HepG2 (cell line): ENCODE results near the gene SLC29A2. TPM values are rescaled to one million over a fixed set of nuclear protein-coding genes. Genes with fewer than 3 reads are reported as not detected.
A peak's percentile ranks its signal among the peaks of the same experiment; 100 is the strongest.

ENCODE experiments used
- ATRX ChIP-seq: sonication (generic); formaldehyde crosslinking; IDR thresholded peaks from 2 replicates; pipeline ENCODE4 v1.4.0; 2020; ENCODE audit warnings: missing genetic modification reagents, borderline replicate concordance
- CBX5 ChIP-seq: sonication (generic); formaldehyde crosslinking; IDR thresholded peaks from 2 replicates; pipeline ENCODE4 v1.4.0; 2020; ENCODE audit warnings: missing genetic modification reagents, borderline replicate concordance
- ETV6 ChIP-seq: sonication (generic); formaldehyde crosslinking; conservative IDR thresholded peaks from 2 replicates; pipeline ENCODE4 v1.4.0; 2020; ENCODE audit warnings: missing genetic modification reagents
- MEF2D ChIP-seq: sonication (generic); formaldehyde crosslinking; IDR thresholded peaks from 2 replicates; pipeline ENCODE4 v1.5.1; 2020; ENCODE audit warnings: mild to moderate bottlenecking, missing genetic modification reagents
- MTF2 ChIP-seq: sonication (generic); formaldehyde crosslinking; IDR thresholded peaks from 2 replicates; pipeline ENCODE4 v1.5.0; 2020; ENCODE audit warnings: missing genetic modification reagents, borderline replicate concordance
- SAFB2 ChIP-seq: sonication (generic); formaldehyde crosslinking; IDR thresholded peaks from 2 replicates; pipeline ENCODE4 v1.5.1; 2020; ENCODE audit warnings: missing genetic modification reagents, low read depth, mild to moderate bottlenecking, borderline replicate concordance
- SMAD3 ChIP-seq: sonication (generic); formaldehyde crosslinking; IDR thresholded peaks from 2 replicates; pipeline ENCODE4 v1.4.0; 2020; ENCODE audit warnings: missing genetic modification reagents
- SOX6 ChIP-seq, 2 experiments: fragments of 450-650 bp in 1 of 2; sonication (generic) in 1 of 2; formaldehyde crosslinking in 1 of 2; IDR thresholded peaks; 2 replicates each; pipeline versions ENCODE4 v1.4.0 to v1.6.1; 2017 to 2020; ENCODE audit warnings: antibody characterized with exemption in 1 of 2, mild to moderate bottlenecking in 1 of 2, missing genetic modification reagents in 1 of 2
- TAF15 ChIP-seq: fragments of 200-400 bp; formaldehyde crosslinking; IDR thresholded peaks from one replicate; pipeline ENCODE4 v1.6.1; 2018; ENCODE audit warnings: mild to moderate bottlenecking, low read depth, low read length; ENCODE audit not compliant: poor library complexity, severe bottlenecking
- ZNF781 ChIP-seq: sonication (generic); formaldehyde crosslinking; IDR thresholded peaks from 2 replicates; pipeline ENCODE4 v1.5.1; 2020; ENCODE audit warnings: borderline replicate concordance, mild to moderate bottlenecking, missing genetic modification reagents; ENCODE audit errors: not compliant biosample characterization
- ZNF788 ChIP-seq: sonication (generic); formaldehyde crosslinking; IDR thresholded peaks from 2 replicates; pipeline ENCODE4 v1.5.0; 2020; ENCODE audit warnings: mild to moderate bottlenecking, missing genetic modification reagents, borderline replicate concordance
- ZZZ3 ChIP-seq: sonication (generic); formaldehyde crosslinking; IDR thresholded peaks from 2 replicates; pipeline ENCODE4 v1.4.0; 2020; ENCODE audit warnings: missing genetic modification reagents, mild to moderate bottlenecking, borderline replicate concordance
- polyA plus RNA-seq, 8 experiments: library from polyadenylated mRNA; depleted of rRNA in 3 of 8; stranded (reverse) in 7 of 8; unstranded in 1 of 8; fragments of >200 nt; fragmentation: Illumina TruSeq in 4 of 8; extraction: Trizol in 4 of 8; gene quantifications; 2 replicates each; pipeline versions ENCODE4 v1.2.1 to v1.2.3, GENCODE V29; 2011 to 2016; ENCODE audit warnings: low read depth in 4 of 8, missing spikeins in 1 of 8, mixed read lengths in 1 of 8; ENCODE audit not compliant: insufficient read depth in 1 of 8
- total RNA-seq, 5 experiments: library from RNA; depleted of rRNA; stranded (reverse); fragments of >200 nt; fragmentation: Illumina TruSeq; extraction: Trizol; gene quantifications; 2 replicates each; pipeline ENCODE4 v1.2.3, GENCODE V29; 2016; ENCODE audit warnings: low read depth in 1 of 5
- TF ChIP-seq, protein P1 (sequence below): sonication (generic); formaldehyde crosslinking; IDR thresholded peaks from 2 replicates; pipeline ENCODE4 v1.4.0; 2020; ENCODE audit warnings: missing genetic modification reagents
- TF ChIP-seq, protein P2 (sequence below): sonication (generic); formaldehyde crosslinking; IDR thresholded peaks from 2 replicates; pipeline ENCODE4 v1.4.0; 2020; ENCODE audit warnings: missing genetic modification reagents, borderline replicate concordance
- TF ChIP-seq, protein P3 (sequence below): sonication (generic); formaldehyde crosslinking; IDR thresholded peaks from 2 replicates; pipeline ENCODE4 v1.4.0; 2020; ENCODE audit warnings: missing genetic modification reagents

The SLC29A2 gene
- total and polyA plus RNA-seq, 2 of the 13 experiments (the other 11 are each of a cell fraction or from before 2014, with no cell fraction given), result 0.63 to 0.66 TPM

DNA sequence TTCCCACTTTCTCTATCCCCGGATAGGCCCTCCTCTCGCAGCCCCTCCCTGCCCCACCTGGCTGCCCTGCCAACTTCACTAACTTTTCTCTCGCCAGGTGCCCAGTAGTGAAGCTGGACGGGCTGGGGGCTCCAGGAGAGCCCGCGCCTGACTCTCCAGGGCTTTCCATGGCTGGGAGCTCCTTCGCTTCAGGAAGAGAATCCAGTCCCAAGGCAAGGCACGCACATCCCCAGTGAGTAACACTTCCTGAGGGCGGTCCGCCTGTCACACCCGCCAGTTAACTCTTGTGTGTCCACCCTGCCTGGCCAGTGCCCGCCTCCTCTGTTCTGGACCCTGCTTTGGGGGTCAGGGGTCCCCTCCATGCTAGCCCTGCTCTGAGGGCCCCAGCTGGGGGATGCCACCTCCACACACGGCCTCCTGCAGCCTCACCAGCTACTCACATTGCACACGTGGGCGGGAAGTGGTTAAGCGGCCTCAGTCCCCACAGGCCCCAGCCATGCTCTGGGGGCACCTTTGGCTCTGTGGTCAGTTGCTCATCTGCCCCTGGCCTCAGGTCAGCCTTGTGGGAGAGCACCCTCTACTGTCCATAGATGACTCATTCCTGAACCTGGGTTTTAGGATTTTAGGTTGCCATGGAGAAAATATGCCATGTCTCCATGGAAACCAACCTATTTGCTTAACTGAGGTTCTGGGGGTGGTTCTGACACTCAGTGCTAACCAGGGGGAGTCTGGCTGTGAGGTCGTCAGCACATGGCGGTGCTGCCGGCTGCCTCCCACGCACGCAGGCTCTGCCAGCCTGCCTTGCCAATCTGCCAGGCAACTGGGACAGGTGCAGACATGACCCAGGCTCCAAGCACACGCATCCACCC is 35.1 kb downstream of the SLC29A2 start, which contains the start of gene RIN1 (continued):
- TF ChIP-seq MTF2 (CRISPR knock-in tag), result no peak
- TF ChIP-seq, protein P1, sequence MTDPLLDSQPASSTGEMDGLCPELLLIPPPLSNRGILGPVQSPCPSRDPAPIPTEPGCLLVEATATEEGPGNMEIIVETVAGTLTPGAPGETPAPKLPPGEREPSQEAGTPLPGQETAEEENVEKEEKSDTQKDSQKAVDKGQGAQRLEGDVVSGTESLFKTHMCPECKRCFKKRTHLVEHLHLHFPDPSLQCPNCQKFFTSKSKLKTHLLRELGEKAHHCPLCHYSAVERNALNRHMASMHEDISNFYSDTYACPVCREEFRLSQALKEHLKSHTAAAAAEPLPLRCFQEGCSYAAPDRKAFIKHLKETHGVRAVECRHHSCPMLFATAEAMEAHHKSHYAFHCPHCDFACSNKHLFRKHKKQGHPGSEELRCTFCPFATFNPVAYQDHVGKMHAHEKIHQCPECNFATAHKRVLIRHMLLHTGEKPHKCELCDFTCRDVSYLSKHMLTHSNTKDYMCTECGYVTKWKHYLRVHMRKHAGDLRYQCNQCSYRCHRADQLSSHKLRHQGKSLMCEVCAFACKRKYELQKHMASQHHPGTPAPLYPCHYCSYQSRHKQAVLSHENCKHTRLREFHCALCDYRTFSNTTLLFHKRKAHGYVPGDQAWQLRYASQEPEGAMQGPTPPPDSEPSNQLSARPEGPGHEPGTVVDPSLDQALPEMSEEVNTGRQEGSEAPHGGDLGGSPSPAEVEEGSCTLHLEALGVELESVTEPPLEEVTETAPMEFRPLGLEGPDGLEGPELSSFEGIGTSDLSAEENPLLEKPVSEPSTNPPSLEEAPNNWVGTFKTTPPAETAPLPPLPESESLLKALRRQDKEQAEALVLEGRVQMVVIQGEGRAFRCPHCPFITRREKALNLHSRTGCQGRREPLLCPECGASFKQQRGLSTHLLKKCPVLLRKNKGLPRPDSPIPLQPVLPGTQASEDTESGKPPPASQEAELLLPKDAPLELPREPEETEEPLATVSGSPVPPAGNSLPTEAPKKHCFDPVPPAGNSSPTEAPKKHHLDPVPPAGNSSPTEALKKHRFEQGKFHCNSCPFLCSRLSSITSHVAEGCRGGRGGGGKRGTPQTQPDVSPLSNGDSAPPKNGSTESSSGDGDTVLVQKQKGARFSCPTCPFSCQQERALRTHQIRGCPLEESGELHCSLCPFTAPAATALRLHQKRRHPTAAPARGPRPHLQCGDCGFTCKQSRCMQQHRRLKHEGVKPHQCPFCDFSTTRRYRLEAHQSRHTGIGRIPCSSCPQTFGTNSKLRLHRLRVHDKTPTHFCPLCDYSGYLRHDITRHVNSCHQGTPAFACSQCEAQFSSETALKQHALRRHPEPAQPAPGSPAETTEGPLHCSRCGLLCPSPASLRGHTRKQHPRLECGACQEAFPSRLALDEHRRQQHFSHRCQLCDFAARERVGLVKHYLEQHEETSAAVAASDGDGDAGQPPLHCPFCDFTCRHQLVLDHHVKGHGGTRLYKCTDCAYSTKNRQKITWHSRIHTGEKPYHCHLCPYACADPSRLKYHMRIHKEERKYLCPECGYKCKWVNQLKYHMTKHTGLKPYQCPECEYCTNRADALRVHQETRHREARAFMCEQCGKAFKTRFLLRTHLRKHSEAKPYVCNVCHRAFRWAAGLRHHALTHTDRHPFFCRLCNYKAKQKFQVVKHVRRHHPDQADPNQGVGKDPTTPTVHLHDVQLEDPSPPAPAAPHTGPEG, result no peak
- no peak for TF ChIP-seq SOX6 (IDR thresholded peaks at IDR 0.05)
- TF ChIP-seq SOX6 (CRISPR knock-in tag; IDR thresholded peaks at IDR 0.05), result peak; percentile 67
- TF ChIP-seq SAFB2 (CRISPR knock-in tag), result peak; percentile 69; the same call in 1 of the 2 replicates
- TF ChIP-seq, protein P2, sequence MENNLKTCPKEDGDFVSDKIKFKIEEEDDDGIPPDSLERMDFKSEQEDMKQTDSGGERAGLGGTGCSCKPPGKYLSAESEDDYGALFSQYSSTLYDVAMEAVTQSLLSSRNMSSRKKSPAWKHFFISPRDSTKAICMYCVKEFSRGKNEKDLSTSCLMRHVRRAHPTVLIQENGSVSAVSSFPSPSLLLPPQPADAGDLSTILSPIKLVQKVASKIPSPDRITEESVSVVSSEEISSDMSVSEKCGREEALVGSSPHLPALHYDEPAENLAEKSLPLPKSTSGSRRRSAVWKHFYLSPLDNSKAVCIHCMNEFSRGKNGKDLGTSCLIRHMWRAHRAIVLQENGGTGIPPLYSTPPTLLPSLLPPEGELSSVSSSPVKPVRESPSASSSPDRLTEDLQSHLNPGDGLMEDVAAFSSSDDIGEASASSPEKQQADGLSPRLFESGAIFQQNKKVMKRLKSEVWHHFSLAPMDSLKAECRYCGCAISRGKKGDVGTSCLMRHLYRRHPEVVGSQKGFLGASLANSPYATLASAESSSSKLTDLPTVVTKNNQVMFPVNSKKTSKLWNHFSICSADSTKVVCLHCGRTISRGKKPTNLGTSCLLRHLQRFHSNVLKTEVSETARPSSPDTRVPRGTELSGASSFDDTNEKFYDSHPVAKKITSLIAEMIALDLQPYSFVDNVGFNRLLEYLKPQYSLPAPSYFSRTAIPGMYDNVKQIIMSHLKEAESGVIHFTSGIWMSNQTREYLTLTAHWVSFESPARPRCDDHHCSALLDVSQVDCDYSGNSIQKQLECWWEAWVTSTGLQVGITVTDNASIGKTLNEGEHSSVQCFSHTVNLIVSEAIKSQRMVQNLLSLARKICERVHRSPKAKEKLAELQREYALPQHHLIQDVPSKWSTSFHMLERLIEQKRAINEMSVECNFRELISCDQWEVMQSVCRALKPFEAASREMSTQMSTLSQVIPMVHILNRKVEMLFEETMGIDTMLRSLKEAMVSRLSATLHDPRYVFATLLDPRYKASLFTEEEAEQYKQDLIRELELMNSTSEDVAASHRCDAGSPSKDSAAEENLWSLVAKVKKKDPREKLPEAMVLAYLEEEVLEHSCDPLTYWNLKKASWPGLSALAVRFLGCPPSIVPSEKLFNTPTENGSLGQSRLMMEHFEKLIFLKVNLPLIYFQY (CRISPR knock-in tag), result peak; percentile 38; the same call in 1 of the 2 replicates
- TF ChIP-seq, protein P3, sequence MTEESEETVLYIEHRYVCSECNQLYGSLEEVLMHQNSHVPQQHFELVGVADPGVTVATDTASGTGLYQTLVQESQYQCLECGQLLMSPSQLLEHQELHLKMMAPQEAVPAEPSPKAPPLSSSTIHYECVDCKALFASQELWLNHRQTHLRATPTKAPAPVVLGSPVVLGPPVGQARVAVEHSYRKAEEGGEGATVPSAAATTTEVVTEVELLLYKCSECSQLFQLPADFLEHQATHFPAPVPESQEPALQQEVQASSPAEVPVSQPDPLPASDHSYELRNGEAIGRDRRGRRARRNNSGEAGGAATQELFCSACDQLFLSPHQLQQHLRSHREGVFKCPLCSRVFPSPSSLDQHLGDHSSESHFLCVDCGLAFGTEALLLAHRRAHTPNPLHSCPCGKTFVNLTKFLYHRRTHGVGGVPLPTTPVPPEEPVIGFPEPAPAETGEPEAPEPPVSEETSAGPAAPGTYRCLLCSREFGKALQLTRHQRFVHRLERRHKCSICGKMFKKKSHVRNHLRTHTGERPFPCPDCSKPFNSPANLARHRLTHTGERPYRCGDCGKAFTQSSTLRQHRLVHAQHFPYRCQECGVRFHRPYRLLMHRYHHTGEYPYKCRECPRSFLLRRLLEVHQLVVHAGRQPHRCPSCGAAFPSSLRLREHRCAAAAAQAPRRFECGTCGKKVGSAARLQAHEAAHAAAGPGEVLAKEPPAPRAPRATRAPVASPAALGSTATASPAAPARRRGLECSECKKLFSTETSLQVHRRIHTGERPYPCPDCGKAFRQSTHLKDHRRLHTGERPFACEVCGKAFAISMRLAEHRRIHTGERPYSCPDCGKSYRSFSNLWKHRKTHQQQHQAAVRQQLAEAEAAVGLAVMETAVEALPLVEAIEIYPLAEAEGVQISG (CRISPR knock-in tag), result peak; percentile 90
- no peak for TF ChIP-seq ZZZ3
- TF ChIP-seq SMAD3 (CRISPR knock-in tag), result peak; percentile 83
- no peak for TF ChIP-seq TAF15
- peak; percentile 90 for TF ChIP-seq MEF2D
- peak; percentile 79 for TF ChIP-seq ZNF781 (CRISPR knock-in tag)
- no peak for TF ChIP-seq ETV6 (CRISPR knock-in tag)
- 0 out of 2 replicates have a peak, but pooled peaks have one; percentile 23 for TF ChIP-seq CBX5
- TF ChIP-seq ZNF788 (CRISPR knock-in tag), result peak; percentile 86; the same call in 1 of the 2 replicates
- no peak for TF ChIP-seq ATRX
